ENCODE data around the gene HSP90AB1.

HSP90AB1 gene

DNA sequence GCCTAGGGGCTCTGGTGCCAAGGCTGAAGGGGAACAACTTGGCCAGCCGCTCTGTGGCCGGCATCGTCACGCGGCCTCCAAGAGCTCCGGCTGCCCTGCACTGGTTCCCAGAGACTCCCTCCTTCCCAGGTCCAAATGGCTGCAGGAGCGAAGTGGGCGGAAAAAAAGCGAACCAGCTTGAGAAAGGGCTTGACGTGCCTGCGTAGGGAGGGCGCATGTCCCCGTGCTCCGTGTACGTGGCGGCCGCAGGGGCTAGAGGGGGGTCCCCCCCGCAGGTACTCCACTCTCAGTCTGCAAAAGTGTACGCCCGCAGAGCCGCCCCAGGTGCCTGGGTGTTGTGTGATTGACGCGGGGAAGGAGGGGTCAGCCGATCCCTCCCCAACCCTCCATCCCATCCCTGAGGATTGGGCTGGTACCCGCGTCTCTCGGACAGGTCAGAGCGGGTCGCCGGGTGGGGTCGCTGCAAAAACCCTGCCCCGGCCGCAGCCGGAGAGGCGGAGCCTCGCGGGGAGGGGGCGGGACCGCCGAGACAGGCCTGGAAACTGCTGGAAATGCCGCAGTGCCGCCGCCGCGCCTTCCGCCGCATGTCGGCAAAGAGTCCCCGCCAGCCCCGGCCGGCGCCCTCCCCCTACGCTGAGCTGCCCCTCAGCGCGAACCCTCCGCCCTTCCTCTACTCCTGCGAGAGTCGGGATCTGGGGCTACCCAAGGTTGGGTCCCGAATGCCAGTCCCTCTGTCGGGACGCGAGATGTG lies 814 bp upstream of the HSP90AB1 start (continued):
- peak; percentile 19; the same call in 1 of the 2 replicates for TF ChIP-seq ZNF146 (tag by site-specific recombination; IDR thresholded peaks at IDR 0.05)
- TF ChIP-seq ZNF423 (tag by site-specific recombination; IDR thresholded peaks at IDR 0.05) = 0 out of 2 replicates have a peak, but pooled peaks have one; percentile 8
- TF ChIP-seq BCL11A (tag by site-specific recombination; IDR thresholded peaks at IDR 0.05; ENCODE audit: low read depth) = peak; percentile 89; the same call in 1 of the 2 replicates
- no peak for TF ChIP-seq ZNF10 (tag by site-specific recombination; IDR thresholded peaks at IDR 0.05)
- TF ChIP-seq ZNF658 (tag by site-specific recombination; IDR thresholded peaks at IDR 0.05) = no peak
- no peak for TF ChIP-seq ZNF837 (tag by site-specific recombination; IDR thresholded peaks at IDR 0.05)
- TF ChIP-seq ZEB2 (tag by site-specific recombination; IDR thresholded peaks at IDR 0.05) = peak; percentile 89
- no peak for TF ChIP-seq FEZF1 (tag by site-specific recombination; IDR thresholded peaks at IDR 0.05)
- TF ChIP-seq, protein P1, sequence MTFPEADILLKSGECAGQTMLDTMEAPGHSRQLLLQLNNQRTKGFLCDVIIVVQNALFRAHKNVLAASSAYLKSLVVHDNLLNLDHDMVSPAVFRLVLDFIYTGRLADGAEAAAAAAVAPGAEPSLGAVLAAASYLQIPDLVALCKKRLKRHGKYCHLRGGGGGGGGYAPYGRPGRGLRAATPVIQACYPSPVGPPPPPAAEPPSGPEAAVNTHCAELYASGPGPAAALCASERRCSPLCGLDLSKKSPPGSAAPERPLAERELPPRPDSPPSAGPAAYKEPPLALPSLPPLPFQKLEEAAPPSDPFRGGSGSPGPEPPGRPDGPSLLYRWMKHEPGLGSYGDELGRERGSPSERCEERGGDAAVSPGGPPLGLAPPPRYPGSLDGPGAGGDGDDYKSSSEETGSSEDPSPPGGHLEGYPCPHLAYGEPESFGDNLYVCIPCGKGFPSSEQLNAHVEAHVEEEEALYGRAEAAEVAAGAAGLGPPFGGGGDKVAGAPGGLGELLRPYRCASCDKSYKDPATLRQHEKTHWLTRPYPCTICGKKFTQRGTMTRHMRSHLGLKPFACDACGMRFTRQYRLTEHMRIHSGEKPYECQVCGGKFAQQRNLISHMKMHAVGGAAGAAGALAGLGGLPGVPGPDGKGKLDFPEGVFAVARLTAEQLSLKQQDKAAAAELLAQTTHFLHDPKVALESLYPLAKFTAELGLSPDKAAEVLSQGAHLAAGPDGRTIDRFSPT (tag by site-specific recombination; IDR thresholded peaks at IDR 0.05) = no peak
- TF ChIP-seq ZNF16 (tag by site-specific recombination; IDR thresholded peaks at IDR 0.05; ENCODE audit: low read depth) = no peak
- no peak for TF ChIP-seq ZNF544 (tag by site-specific recombination; IDR thresholded peaks at IDR 0.05)
- no peak for TF ChIP-seq HOXA7 (CRISPR knock-in tag; IDR thresholded peaks at IDR 0.05; ENCODE audit: borderline replicate concordance)
- TF ChIP-seq KLF16 (tag by site-specific recombination; IDR thresholded peaks at IDR 0.05) = peak; percentile 98
- TF ChIP-seq, protein P2, sequence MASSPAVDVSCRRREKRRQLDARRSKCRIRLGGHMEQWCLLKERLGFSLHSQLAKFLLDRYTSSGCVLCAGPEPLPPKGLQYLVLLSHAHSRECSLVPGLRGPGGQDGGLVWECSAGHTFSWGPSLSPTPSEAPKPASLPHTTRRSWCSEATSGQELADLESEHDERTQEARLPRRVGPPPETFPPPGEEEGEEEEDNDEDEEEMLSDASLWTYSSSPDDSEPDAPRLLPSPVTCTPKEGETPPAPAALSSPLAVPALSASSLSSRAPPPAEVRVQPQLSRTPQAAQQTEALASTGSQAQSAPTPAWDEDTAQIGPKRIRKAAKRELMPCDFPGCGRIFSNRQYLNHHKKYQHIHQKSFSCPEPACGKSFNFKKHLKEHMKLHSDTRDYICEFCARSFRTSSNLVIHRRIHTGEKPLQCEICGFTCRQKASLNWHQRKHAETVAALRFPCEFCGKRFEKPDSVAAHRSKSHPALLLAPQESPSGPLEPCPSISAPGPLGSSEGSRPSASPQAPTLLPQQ (tag by site-specific recombination; IDR thresholded peaks at IDR 0.05) = no peak; the same call in none of the 2 replicates
- no peak for TF ChIP-seq RBAK (tag by site-specific recombination; IDR thresholded peaks at IDR 0.05)
- peak; percentile 8 for TF ChIP-seq ZNF341 (tag by site-specific recombination; IDR thresholded peaks at IDR 0.05; ENCODE audit: low read depth)
- no peak for TF ChIP-seq ZNF792 (tag by site-specific recombination; IDR thresholded peaks at IDR 0.05)
- peak; percentile 46; the same call in 1 of the 2 replicates for TF ChIP-seq ZBTB20 (tag by site-specific recombination; IDR thresholded peaks at IDR 0.05)
- TF ChIP-seq, protein P3, sequence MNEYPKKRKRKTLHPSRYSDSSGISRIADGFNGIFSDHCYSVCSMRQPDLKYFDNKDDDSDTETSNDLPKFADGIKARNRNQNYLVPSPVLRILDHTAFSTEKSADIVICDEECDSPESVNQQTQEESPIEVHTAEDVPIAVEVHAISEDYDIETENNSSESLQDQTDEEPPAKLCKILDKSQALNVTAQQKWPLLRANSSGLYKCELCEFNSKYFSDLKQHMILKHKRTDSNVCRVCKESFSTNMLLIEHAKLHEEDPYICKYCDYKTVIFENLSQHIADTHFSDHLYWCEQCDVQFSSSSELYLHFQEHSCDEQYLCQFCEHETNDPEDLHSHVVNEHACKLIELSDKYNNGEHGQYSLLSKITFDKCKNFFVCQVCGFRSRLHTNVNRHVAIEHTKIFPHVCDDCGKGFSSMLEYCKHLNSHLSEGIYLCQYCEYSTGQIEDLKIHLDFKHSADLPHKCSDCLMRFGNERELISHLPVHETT (tag by site-specific recombination; IDR thresholded peaks at IDR 0.05) = peak; percentile 44
- TF ChIP-seq SCRT2 (tag by site-specific recombination; IDR thresholded peaks at IDR 0.05) = no peak; the same call in 1 of the 2 replicates
- TF ChIP-seq KLF10 (tag by site-specific recombination; IDR thresholded peaks at IDR 0.05) = no peak
- TF ChIP-seq ZNF529 (tag by site-specific recombination; IDR thresholded peaks at IDR 0.05; ENCODE audit: insufficient replicate concordance) = no peak
- TF ChIP-seq ZNF335 (tag by site-specific recombination; conservative IDR thresholded peaks at IDR 0.05) = peak; percentile 17
- TF ChIP-seq, protein P4, sequence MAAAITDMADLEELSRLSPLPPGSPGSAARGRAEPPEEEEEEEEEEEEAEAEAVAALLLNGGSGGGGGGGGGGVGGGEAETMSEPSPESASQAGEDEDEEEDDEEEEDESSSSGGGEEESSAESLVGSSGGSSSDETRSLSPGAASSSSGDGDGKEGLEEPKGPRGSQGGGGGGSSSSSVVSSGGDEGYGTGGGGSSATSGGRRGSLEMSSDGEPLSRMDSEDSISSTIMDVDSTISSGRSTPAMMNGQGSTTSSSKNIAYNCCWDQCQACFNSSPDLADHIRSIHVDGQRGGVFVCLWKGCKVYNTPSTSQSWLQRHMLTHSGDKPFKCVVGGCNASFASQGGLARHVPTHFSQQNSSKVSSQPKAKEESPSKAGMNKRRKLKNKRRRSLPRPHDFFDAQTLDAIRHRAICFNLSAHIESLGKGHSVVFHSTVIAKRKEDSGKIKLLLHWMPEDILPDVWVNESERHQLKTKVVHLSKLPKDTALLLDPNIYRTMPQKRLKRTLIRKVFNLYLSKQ (tag by site-specific recombination; IDR thresholded peaks at IDR 0.05; ENCODE audit: borderline replicate concordance) = 0 out of 2 replicates have a peak, but pooled peaks have one; percentile 39
- peak; percentile 9 for TF ChIP-seq ZSCAN16 (tag by site-specific recombination; IDR thresholded peaks at IDR 0.05)
- no peak for TF ChIP-seq ZNF473 (tag by site-specific recombination; IDR thresholded peaks at IDR 0.05)
- TF ChIP-seq, protein P5, sequence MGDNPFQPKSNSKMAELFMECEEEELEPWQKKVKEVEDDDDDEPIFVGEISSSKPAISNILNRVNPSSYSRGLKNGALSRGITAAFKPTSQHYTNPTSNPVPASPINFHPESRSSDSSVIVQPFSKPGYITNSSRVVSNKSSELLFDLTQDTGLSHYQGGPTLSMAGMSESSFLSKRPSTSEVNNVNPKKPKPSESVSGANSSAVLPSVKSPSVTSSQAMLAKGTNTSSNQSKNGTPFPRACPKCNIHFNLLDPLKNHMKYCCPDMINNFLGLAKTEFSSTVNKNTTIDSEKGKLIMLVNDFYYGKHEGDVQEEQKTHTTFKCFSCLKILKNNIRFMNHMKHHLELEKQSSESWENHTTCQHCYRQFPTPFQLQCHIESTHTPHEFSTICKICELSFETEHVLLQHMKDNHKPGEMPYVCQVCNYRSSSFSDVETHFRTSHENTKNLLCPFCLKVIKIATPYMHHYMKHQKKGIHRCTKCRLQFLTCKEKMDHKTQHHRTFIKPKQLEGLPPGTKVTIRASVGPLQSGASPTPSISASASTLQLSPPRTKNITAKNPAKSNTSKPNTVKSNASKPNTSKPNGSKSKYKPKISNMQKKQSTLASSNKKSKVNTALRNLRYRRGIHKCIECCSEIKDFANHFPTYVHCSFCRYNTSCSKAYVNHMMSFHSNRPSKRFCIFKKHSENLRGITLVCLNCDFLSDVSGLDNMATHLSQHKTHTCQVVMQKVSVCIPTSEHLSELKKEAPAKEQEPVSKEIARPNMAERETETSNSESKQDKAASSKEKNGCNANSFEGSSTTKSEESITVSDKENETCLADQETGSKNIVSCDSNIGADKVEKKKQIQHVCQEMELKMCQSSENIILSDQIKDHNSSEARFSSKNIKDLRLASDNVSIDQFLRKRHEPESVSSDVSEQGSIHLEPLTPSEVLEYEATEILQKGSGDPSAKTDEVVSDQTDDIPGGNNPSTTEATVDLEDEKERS (tag by site-specific recombination; IDR thresholded peaks at IDR 0.05) = peak; percentile 54; the same call in 1 of the 2 replicates
- no peak for TF ChIP-seq ZNF558 (tag by site-specific recombination; IDR thresholded peaks at IDR 0.05)
- TF ChIP-seq MYNN (tag by site-specific recombination; IDR thresholded peaks at IDR 0.05; ENCODE audit: borderline replicate concordance) = no peak
- TF ChIP-seq, protein P6, sequence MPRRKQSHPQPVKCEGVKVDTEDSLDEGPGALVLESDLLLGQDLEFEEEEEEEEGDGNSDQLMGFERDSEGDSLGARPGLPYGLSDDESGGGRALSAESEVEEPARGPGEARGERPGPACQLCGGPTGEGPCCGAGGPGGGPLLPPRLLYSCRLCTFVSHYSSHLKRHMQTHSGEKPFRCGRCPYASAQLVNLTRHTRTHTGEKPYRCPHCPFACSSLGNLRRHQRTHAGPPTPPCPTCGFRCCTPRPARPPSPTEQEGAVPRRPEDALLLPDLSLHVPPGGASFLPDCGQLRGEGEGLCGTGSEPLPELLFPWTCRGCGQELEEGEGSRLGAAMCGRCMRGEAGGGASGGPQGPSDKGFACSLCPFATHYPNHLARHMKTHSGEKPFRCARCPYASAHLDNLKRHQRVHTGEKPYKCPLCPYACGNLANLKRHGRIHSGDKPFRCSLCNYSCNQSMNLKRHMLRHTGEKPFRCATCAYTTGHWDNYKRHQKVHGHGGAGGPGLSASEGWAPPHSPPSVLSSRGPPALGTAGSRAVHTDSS (tag by site-specific recombination; IDR thresholded peaks at IDR 0.05) = no peak
